HepG2 (cell line): Measurements from ENCODE around the gene DAPK1. TPM values are rescaled to one million over a fixed set of nuclear protein-coding genes. Genes with fewer than 3 reads are reported as not detected.

ENCODE experiments used
- GRHL1 ChIP-seq: sonication (generic); formaldehyde crosslinking; conservative IDR thresholded peaks from 2 replicates; pipeline ENCODE4 v1.8.0; 2022; ENCODE audit warnings: missing genetic modification reagents
- ZNF407 ChIP-seq: sonication (generic); formaldehyde crosslinking; IDR thresholded peaks from one replicate; pipeline ENCODE4 v1.5.1; 2020; ENCODE audit warnings: mild to moderate bottlenecking, missing genetic modification reagents; ENCODE audit errors: not compliant biosample characterization
- polyA plus RNA-seq, 8 experiments: library from polyadenylated mRNA; depleted of rRNA in 3 of 8; stranded (reverse) in 7 of 8; unstranded in 1 of 8; fragments of >200 nt; fragmentation: Illumina TruSeq in 4 of 8; extraction: Trizol in 4 of 8; gene quantifications; 2 replicates each; pipeline versions ENCODE4 v1.2.1 to v1.2.3, GENCODE V29; 2011 to 2016; ENCODE audit warnings: low read depth in 4 of 8, missing spikeins in 1 of 8, mixed read lengths in 1 of 8; ENCODE audit not compliant: insufficient read depth in 1 of 8
- total RNA-seq, 5 experiments: library from RNA; depleted of rRNA; stranded (reverse); fragments of >200 nt; fragmentation: Illumina TruSeq; extraction: Trizol; gene quantifications; 2 replicates each; pipeline ENCODE4 v1.2.3, GENCODE V29; 2016; ENCODE audit warnings: low read depth in 1 of 5

Gene DAPK1
- total and polyA plus RNA-seq, 2 of the 13 experiments (the other 11 are each of a cell fraction or from before 2014, with no cell fraction given) = 35.7 to 35.9 TPM

GRCh38 chr9:87725900-87726709, 228.4 kb downstream of the DAPK1 start, which contains the start of gene CTSL (continued):
- TF ChIP-seq GRHL1 (CRISPR knock-in tag) (no peak), ZNF407 (peak; percentile 97)
